Calu3 (cell line): ENCODE data around the gene GALC. TPM values are rescaled to one million over a fixed set of nuclear protein-coding genes. Genes with fewer than 3 reads are reported as not detected.
A peak's percentile ranks its signal among the peaks of the same experiment; 100 is the strongest.

ENCODE experiments used
- BruUV-seq: library from RNA; stranded (reverse); fragments of 400-500 nt; replicated peaks from 2 replicates; lab custom pipeline; 2021; lab: Mats Ljungman, UMichigan
- CTCF ChIA-PET: fragments of 300-600 bp; sonication (Branson Sonifier 250); formaldehyde crosslinking; loops from one replicate; lab custom pipeline; 2022; ENCODE audit warnings: antibody characterized with exemption; lab: Charles Lee
- DNase-seq: peaks from one replicate; pipeline ENCODE4 v3.0.0; 2022
- H3K27ac Mint-ChIP-seq: one replicate; pipeline ENCODE4 v1.8.0; 2022; ENCODE audit warnings: mixed read lengths; ENCODE audit not compliant: unreplicated experiment
- H3K27me3 Mint-ChIP-seq: one replicate; pipeline ENCODE4 v1.8.0; 2022; ENCODE audit warnings: mixed read lengths; ENCODE audit not compliant: unreplicated experiment
- H3K36me3 Mint-ChIP-seq: one replicate; pipeline ENCODE4 v1.8.0; 2022; ENCODE audit warnings: mild to moderate bottlenecking, moderate library complexity, mixed read lengths; ENCODE audit not compliant: insufficient read depth, unreplicated experiment
- H3K4me1 Mint-ChIP-seq: one replicate; pipeline ENCODE4 v1.8.0; 2022; ENCODE audit warnings: mild to moderate bottlenecking, low read depth, mixed read lengths; ENCODE audit not compliant: unreplicated experiment
- H3K4me3 Mint-ChIP-seq: one replicate; pipeline ENCODE4 v1.8.0; 2022; ENCODE audit warnings: mild to moderate bottlenecking, low read depth, moderate library complexity, mixed read lengths; ENCODE audit not compliant: unreplicated experiment
- H3K9me3 Mint-ChIP-seq: one replicate; pipeline ENCODE4 v1.8.0; 2022; ENCODE audit warnings: low read depth, mixed read lengths; ENCODE audit not compliant: unreplicated experiment
- CTCF ChIP-seq: fragments of 200-600 bp; IDR thresholded peaks from one replicate; pipeline ENCODE4 v1.8.0; 2022; ENCODE audit warnings: antibody characterized with exemption; ENCODE audit not compliant: unreplicated experiment
- intact Hi-C: fragments of 100-400 bp; cut with micrococcal nuclease; formaldehyde crosslinking; loops from one replicate; pipeline ENCODE4 v1.10.0; 2022; ENCODE audit not compliant: unreplicated experiment
- total RNA-seq: library from RNA; stranded (reverse); gene quantifications from 2 replicates; pipeline ENCODE4 v1.2.3, GENCODE V29; 2022

Gene GALC
- total RNA-seq, 1 experiment from 2014 or later: 19.3 TPM

- no peak for DNase-seq
- TF ChIP-seq CTCF: no peak
- no peaks in the 10 kb centered on the region for H3K9me3 Mint-ChIP-seq
- CTCF ChIA-PET: no interaction called here
- H3K36me3 Mint-ChIP-seq: peaks cover 17% of the 10 kb centered on the region
- no peaks in the 10 kb centered on the region for H3K27me3 Mint-ChIP-seq
- no TSS peak for BruUV-seq
- intact Hi-C loops: no loop called here
- H3K4me3 Mint-ChIP-seq: no peak overlapping the region
- H3K27ac Mint-ChIP-seq: no peak overlapping the region
- peaks cover 17% of the 10 kb centered on the region for H3K4me1 Mint-ChIP-seq
Measured at GRCh38 chr14:87995500-87996290, 2.7 kb upstream of the GALC start.

- no TSS peak for BruUV-seq
- peaks cover 24% of the 10 kb centered on the region for H3K4me1 Mint-ChIP-seq
- no peaks in the 10 kb centered on the region for H3K27me3 Mint-ChIP-seq
- intact Hi-C loops: no loop called here
- no peaks in the 10 kb centered on the region for H3K9me3 Mint-ChIP-seq
- CTCF ChIA-PET: no interaction called here
- H3K27ac Mint-ChIP-seq: no peak overlapping the region
- no peak for DNase-seq
- H3K4me3 Mint-ChIP-seq: no peak overlapping the region
- H3K36me3 Mint-ChIP-seq: peaks cover 17% of the 10 kb centered on the region
- no peak for TF ChIP-seq CTCF
Measured at GRCh38 chr14:87994974-87995373, 2.0 kb upstream of the GALC start.

GRCh38 chr14:87992346-87992717, 650 bp downstream of the GALC start:
- peak overlapping the region; percentile 61 for H3K27ac Mint-ChIP-seq
- peaks cover 17% of the 10 kb centered on the region for H3K36me3 Mint-ChIP-seq
- H3K9me3 Mint-ChIP-seq: no peaks in the 10 kb centered on the region
- H3K4me3 Mint-ChIP-seq: peak overlapping the region; percentile 73
- H3K4me1 Mint-ChIP-seq: peaks cover 33% of the 10 kb centered on the region
- intact Hi-C loops: no loop called here
- no peak for TF ChIP-seq CTCF
- no peaks in the 10 kb centered on the region for H3K27me3 Mint-ChIP-seq
- BruUV-seq: TSS peak; percentile 62
- CTCF ChIA-PET: interaction anchor here (0.6 kb wide), 1 partner anchor 1773 kb away, joined by 6 read pairs; no protein-coding TSS in a partner anchor
- no peak for DNase-seq

- Mint-ChIP-seq H3K4me1 (peaks cover 33% of the 10 kb centered on the region), H3K27ac (no peak overlapping the region), H3K27me3 (no peaks in the 10 kb centered on the region), H3K36me3 (peaks cover 17% of the 10 kb centered on the region), H3K4me3 (no peak overlapping the region), H3K9me3 (no peaks in the 10 kb centered on the region)
- no peak for DNase-seq
- intact Hi-C loops: no loop called here
- CTCF ChIA-PET: no interaction called here
- TF ChIP-seq CTCF: no peak
- BruUV-seq: no TSS peak
Measured at GRCh38 chr14:87990682-87991081, 2.3 kb downstream of the GALC start.
